SU-DHL-6 (cell line): ENCODE measurements around the gene PCSK2.

Source experiments
- EZH2phosphoT487 ChIP-seq: fragments of 200-600 bp; sonication (generic), shearing (Covaris generic); conservative IDR thresholded peaks from 2 replicates; pipeline ENCODE4 v1.6.1; 2018; ENCODE audit warnings: mild to moderate bottlenecking, antibody characterized with exemption, low read length, moderate library complexity, mixed read lengths
- TF ChIP-seq, protein P1 (sequence below): fragments of 200-600 bp; sonication (generic); IDR thresholded peaks from one replicate; pipeline ENCODE4 v1.5.1; 2017; ENCODE audit warnings: antibody characterized with exemption, mild to moderate bottlenecking, low read length, moderate library complexity; ENCODE audit not compliant: insufficient read depth, poor library complexity, severe bottlenecking

- TF ChIP-seq, protein P1, sequence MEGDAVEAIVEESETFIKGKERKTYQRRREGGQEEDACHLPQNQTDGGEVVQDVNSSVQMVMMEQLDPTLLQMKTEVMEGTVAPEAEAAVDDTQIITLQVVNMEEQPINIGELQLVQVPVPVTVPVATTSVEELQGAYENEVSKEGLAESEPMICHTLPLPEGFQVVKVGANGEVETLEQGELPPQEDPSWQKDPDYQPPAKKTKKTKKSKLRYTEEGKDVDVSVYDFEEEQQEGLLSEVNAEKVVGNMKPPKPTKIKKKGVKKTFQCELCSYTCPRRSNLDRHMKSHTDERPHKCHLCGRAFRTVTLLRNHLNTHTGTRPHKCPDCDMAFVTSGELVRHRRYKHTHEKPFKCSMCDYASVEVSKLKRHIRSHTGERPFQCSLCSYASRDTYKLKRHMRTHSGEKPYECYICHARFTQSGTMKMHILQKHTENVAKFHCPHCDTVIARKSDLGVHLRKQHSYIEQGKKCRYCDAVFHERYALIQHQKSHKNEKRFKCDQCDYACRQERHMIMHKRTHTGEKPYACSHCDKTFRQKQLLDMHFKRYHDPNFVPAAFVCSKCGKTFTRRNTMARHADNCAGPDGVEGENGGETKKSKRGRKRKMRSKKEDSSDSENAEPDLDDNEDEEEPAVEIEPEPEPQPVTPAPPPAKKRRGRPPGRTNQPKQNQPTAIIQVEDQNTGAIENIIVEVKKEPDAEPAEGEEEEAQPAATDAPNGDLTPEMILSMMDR: no peak
- no peak for TF ChIP-seq EZH2phosphoT487
Measured at GRCh38 chr20:17202030-17202429, 24.8 kb upstream of the PCSK2 start.
